HTR-8/SVneo (cell line): ENCODE data around the gene DSG2.
"Not testable (repeated sequence)": the region's sequence is repeated elsewhere in the genome, so short reads cannot be mapped to it uniquely, and the experiment has no call there.

Experiments
- DNase-seq: peaks from one replicate; pipeline ENCODE4 v3.0.0; 2011; ENCODE audit warnings: low spot score, mixed read lengths; ENCODE audit not compliant: insufficient read length
- FAIRE-seq: peaks from 2 replicates; lab custom pipeline; 2011; peaks lifted over from hg19 to GRCh38; lab: Jason Lieb, UNC

DSG2 gene

DNA sequence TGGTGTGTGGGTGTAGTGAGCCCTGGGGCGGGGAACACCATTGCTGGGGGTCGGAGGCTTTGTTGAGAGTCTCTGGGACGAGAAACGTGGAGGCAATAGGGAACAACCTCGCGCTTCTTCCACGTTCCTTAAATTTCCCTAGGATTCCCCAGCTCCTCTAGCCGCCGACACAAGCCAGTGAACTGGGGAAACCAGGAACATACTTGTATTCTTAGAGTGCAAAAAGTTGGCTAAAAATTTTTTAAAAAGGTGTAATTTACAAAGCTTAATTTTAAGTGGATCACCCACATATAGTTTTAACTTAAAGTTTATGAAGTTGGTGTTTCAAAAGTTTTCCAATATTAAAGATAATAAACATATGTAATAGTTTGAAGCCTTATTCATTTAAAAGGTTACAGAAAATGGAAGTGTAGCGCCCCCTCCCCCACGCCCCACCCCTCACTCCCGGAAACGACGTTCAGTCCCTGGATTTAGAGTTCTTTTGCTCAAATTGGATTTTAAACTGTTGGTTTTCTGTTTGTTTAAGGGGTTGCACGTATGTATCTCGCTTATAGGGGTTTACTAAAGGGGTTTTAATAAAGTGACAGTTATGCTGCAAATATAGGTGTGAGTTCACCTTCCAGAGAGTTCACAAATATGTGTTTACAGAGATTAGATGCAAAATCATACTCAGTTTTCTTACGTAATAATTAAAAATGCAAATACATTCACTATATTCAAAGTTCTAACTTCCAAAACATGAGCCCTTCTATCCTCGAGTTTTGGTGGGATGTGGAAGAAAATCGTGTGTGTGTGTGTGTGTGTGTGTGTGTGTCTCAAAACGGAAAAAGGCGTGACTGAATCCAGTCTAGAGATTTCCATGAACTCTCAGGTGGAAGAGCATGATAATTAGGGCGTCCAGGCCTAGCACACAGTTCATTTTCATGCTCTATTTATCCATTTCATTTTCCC is 872 bp downstream of the DSG2 start:
- no peak for DNase-seq
- FAIRE-seq: no peak

DNA sequence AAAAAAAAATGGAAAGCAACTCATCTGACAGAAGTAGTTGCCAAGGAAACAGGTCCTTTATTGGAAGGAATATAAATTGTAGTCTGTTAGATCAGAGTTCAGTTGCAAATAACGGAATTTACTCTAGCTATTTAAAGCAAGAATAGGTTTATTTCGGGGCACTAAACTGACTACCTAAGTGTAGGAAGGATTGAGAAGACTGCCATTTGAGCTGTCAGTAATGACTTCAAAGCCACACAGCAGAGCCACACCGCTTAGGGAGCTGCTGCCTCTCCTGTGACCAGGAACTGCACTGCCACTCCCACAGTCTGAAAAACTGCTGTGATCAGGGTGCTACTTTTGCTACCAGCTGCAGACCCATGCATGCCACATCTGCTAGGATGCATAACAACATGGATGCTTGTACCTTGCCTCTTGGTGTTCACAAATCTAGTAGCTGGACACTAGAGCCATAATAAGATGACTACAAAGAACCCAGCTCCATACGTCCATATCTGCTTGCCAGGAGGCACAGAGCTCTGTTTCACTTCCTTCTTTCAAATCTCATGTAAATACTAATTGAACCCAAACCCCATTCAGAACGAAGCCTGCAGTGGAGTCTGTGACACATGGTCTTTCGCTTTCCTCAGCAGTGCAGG is 2.2 kb downstream of the DSG2 start:
- FAIRE-seq (no peak), DNase-seq (no peak)

DNA sequence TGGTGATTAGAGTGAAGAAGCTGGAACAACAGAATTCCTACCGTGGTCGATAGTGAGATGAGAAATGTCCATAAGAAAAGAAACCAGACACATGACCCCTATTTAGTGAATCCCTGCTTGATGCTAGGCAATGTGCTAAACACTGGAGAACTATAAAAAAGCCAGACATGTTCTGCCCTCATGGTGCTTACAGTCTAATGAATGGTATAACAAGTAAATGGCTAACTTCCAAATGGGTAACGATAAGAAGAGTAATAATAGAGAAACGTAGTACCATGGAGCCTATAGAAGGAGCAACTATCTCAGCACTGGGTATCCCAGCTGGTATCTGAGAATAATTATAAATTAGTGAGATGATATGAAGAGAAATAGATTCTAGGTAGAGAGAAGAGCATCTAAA is 5.0 kb downstream of the DSG2 start:
- DNase-seq (no peak), FAIRE-seq (no peak)

DNA sequence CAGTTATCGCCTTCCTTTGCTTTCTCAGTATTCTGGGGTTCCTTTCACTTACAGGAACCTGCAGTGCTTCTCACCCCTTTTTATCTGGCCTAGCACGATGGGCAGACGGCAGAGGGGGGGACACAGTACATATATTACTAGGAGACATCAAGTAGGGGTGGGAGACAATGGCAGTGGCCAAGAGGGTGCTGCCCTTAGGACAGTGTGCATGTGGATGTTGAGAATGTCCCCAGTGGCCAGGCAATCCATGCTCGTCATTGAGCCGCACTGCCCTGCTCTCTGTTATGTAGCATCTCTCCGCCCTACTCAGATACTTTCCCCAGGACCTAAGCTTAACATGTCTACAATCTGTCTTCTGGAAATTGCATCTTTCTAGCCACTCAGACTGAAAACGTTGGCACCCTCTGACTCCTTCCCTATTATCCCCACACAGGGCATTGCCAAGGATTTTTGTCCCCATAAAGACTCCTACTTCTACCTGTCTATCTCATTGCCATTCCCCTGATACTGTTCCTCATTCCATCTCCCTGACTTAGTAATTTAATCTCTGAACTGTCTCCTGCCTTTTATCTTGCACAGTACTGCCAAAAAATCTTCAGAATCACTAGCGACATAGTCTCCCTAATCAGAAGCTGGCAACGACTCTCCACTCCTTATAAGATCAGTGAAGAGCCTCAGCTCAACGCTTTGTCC is 6.6 kb downstream of the DSG2 start:
- FAIRE-seq (no peak), DNase-seq (no peak)

DNA sequence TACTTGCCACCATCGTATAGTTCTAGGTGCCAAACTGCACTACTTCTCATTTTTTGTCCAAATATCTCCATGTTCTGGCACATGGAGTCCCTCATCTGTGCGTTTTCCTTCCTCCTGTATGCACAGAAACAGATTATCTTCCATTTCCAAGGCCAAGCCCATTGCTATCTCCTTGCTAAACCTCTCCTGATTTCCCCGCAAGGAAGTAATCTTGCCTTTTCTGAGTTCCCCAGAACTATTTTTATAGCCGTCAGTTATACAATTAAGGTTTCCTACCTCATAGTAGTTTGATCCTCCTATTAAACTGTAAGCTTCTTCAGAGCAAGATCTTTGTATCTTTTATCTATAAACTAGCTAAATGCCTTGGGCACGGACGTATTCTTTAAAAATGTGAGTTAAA is 7.2 kb downstream of the DSG2 start:
- FAIRE-seq (no peak), DNase-seq (no peak)

DNA sequence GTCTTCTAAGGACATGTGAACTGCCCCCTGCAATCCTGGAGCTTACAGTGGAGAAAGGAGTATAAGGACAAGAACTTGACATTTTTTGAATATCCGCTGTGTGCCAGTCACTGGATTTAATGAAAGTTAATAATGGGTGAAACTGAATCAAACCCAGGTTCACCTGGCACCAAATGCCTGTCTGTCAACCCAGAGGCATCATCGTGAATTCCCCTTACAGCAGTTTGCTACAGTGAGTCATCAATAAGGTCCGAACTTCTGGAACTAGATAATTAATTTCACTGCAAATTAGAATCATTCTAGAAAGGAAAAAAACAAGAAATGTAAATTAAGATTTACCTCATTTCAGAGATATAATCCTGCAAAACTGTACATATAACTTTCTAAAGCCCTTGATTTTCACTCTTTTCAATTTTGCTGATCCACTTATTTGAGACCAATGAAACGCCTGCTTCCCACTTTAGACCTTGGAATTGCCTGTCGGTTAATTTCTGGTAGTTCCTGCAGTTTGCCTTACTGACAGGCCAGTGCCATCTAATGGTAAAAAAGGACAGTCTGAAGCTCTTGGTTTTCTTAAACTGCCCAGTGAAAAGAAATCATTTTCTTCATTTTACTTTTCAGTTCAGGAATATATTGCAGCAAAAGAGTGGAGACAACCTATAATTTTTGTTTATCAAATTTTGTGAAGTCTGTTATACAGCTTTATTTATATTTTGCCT is 8.2 kb downstream of the DSG2 start:
- no peak for DNase-seq
- no peak for FAIRE-seq

DNA sequence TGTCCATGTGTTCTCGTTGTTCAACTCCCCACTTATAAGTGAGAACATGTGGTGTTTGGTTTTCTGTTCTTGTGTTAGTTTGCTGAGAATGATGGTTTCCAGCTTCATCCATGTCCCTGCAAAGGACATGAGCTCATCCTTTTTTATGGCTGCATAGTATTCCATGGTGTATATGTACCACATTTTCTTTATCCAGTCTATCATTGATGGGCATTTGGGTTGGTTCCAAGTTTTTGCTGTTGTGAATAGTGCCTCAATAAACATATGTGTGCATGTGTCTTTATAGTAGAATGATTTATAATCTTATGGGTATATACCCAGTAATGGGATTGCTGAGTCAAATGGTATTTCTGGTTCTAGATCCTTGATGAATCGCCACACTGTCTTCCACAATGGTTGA is 9.1 kb downstream of the DSG2 start:
- FAIRE-seq, DNase-seq: not testable (repeated sequence)

DNA sequence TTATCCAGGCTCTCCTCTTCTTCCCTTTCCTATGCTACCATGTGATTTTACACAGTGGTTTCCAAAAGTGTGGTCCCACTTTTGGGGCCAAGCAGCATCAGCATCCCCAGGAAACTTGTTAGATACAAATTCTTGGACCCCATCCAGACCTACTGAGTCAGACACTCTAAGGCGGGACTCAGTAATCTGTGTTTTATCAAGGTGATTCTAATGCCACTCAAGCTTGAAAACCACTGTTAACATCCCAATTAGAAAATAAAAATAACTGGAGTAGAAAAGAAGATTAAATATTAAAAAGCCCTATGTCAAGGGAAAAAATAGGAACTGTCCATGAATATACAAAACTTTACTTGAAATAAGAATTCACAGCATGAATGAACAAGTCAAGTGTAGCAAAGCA is 10.8 kb downstream of the DSG2 start:
- no peak for FAIRE-seq
- DNase-seq: no peak

DNA sequence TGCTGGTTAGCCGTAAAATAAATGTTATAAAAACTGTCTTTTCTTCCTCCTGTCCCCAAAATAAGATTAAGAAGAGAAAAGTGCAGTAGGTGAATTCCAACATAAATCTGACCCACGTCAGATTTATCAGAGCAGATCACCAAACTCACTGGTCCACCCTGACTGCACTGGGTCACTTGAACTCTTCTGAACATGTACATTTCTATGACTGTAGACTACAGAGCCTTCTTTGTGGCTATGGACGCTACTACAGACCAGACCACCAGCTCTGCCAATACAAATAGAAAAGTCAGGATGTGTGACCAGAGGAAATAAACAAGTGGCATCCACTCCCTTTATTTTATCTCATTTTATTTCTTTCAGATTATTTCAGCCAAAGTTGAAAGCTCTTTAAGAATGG is 11.6 kb downstream of the DSG2 start:
- no peak for FAIRE-seq
- no peak for DNase-seq

DNA sequence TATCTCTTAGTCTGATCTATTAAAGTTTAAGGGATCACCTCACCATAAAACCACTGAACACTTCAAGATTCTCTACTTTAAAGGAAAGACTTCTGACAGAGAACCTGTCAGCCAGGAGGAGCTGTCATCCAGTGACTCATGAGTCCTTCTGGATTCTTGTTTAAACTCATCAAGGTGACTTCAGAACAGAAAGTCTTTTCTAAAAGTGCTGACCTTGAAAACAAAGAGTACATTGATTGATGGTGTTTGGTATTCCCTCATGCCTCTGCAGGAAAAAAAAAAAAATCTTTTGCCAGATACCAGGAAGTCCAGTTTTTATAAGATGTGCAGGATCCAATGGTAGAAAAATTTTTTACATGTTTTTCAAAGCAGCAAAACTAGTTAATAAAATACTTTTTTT is 12.3 kb downstream of the DSG2 start:
- FAIRE-seq (no peak), DNase-seq (no peak)

DNA sequence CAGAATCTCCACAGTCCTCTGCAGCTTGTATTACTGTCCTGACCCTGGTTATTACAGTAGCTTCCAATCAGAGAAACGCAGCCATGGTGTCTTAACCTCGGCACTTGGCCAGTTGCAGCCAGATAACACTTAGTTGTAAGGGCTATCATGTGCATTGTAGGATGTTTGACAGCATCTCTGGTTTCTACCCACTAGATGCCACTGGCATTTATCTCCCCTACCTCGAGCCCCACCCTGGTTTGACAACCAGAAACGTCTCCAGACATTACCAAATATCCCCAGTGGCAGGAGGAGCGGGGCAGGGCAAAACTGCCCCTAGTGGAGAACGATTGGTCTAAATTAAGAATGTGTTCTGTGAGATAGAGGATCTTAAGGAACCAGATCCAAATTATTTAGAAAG is 13.1 kb downstream of the DSG2 start:
- FAIRE-seq (no peak), DNase-seq (no peak)

DNA sequence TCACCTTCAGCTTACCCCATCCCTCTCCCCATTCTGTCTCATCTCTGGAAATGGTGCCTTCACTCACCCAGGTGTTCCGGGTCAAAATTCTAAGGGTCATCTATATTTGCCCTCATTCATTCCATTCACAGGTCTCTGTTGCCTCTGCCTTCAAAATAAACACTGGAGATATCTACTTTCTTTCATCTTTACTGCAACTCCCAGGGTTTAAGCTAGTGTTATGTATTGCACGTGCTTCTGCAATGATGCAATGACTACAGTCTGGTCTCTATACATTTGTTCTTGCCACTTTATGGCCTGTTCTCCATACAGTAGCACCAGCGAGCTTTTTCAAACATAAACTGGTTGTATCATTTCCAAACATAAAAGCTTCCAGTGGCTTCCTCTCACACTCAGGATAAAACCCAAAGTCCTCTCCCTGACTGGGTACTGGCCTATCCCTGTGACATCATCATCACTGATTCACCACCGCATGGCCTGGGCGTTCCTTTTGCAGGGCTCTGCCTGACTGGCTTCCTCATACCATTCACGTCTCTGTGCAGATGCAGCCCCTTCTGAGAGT is 14.3 kb downstream of the DSG2 start:
- DNase-seq (peak; percentile 20), FAIRE-seq (no peak)

DNA sequence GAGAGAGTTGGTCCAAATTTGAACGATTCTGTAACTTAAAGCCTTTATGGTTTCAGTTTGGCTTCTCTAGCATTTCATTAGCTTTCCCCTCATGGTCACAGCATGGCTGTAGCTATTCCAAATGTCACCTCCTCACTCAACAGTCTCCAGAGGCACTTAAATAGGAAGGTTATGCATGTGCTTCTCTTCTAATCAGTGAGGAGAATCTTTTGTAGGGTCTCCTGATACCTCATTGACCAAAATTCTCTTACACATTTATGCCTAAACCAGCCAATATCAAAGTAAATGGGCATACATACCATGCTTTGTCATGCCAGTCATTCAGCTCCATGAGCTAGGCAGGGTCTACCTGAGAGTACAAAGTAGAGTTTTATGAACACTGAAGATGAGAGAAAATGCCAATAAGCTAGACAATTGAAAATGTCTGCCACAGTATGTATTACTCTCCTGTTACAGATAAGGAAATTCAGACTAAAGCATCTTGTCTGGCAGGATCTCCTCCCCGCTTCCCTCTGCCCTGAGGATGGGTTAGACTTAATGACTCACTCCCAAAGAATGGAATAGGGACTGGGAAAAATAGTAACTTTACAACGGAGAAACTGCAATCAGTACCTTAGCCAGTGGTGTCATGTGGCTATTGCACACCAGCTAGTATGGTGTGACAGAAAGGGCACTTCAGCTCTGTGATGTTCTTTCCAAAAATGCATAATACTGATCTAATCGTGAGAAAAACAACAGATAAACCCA is 15.4 kb downstream of the DSG2 start:
- FAIRE-seq (peak; percentile 49), DNase-seq (peak; percentile 51)

DNA sequence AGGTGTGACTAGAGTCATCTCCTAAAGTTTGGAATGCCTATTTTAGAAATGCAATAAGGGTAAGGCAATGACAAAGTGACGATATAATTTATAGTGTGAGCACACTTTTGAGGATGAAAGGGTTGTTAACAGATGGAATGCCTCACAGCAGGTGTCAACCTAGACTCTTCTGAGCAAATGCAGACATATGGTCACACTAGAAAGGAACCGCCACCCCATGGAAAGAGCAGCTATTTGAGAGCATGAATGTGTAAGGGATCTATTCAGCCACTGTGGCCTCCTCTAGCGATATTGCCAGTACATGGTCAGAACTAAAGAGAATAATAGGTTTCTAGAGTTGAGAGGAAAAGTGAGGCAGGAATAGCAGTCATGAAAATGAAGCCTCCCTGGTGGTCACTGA is 18.5 kb downstream of the DSG2 start:
- FAIRE-seq (no peak), DNase-seq (no peak)

DNA sequence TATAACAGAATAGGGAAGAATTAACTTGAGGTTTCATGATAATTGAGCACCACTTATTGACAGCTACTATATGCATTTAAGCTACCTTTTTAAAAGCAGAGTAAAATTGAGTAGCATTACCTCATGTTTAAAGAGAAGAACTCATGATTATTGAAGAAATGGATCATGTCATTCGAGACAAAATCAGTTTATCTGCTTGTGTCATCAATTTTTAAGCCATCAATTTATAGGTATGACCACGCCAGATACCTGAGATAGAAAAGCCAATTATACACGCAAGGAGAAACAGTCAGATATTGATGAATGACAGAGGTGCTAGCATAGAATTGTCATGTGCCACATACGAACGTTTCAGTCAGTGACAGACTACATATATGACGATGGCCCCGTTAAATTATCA is 28.4 kb downstream of the DSG2 start:
- DNase-seq (no peak), FAIRE-seq (no peak)

DNA sequence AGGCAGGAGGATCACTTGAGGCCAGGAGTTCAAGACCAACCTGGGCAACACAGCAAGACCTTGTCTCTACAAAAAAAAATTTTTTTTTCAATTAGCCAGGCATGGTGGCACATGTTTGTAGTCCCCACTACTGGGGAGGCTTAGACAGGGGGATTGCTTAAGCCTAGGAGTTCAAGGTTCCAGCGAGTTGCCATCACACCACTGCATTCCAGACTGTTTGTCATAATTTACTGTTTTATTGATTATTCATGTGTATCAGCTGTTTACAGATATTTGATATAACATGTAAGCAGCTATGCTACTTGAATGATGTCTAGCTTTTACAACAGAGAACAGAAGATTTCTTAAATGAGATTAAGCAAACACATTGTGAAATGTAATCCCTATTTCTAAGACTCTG is 35.3 kb downstream of the DSG2 start:
- no peak for FAIRE-seq

DNA sequence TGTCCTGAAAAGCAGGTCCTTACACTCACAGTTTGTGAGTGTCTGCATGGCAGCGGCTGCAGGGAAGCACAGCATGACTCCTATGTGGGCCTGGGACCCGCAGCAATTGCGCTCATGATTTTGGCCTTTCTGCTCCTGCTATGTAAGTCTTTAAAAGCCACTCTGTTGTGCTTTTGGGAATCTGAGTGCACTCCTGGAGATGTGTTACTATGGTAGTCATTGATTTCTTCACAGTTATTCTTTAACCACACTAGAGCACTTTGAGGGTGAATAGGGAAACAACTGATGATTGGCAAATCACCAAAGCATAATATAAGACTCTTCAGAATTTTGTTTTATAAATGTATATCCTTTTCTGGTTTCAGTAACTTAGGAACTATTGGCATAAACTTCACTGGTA is 40.9 kb downstream of the DSG2 start:
- FAIRE-seq: no peak
- DNase-seq: no peak

More for the DNA sequence above, 35.3 kb downstream of the DSG2 start:
- DNase-seq: no peak

DNA sequence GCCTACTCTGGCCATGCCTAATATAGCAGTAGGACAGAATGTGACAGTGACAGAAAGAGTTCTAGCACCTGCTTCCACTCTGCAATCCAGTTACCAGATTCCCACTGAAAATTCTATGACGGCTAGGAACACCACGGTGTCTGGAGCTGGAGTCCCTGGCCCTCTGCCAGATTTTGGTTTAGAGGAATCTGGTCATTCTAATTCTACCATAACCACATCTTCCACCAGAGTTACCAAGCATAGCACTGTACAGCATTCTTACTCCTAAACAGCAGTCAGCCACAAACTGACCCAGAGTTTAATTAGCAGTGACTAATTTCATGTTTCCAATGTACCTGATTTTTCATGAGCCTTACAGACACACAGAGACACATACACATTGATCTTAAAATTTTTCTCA is 48.5 kb downstream of the DSG2 start:
- DNase-seq (no peak), FAIRE-seq (no peak)

DNA sequence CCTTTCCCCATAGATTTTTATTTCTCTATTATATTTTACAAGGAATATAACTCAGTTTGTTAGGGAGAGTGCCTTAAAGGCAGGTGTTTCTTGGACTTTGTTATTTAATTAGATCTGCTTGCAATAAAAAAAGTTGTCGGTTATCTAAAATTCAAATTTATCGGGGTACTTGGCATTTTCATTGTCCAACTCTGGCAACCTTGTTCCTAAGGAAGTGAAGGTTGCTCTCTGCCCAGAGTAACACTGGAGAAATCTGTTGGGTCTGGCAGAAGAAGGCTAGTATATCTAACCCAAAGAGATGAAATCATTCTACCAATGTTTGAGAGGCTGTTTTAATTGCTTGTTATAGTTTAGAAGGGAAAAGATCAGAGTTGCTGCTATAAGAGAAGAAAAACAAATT is 50.9 kb downstream of the DSG2 start:
- DNase-seq (no peak), FAIRE-seq (no peak)
